ENCODE data around the gene STK39.

Gene STK39

DNA sequence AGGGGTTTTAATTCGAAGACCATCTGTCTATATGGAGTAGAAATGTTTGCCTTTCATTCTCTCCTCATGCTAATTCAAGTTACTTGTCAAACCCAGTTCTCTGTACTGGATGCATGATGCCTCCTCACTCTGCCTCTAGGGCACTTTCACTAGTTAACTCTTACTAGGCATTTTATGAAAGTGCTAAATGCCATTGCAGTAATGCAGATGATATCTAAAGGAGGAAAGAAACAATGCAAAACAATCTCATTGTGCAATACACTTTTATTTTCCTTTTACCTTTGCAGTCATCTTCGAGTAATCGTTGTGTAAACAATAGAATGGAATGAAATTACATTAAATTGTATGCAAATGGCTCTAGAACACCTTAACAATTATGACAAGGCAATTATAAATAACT is 293.6 kb downstream of the STK39 start:
- TF ChIP-seq, protein P1, sequence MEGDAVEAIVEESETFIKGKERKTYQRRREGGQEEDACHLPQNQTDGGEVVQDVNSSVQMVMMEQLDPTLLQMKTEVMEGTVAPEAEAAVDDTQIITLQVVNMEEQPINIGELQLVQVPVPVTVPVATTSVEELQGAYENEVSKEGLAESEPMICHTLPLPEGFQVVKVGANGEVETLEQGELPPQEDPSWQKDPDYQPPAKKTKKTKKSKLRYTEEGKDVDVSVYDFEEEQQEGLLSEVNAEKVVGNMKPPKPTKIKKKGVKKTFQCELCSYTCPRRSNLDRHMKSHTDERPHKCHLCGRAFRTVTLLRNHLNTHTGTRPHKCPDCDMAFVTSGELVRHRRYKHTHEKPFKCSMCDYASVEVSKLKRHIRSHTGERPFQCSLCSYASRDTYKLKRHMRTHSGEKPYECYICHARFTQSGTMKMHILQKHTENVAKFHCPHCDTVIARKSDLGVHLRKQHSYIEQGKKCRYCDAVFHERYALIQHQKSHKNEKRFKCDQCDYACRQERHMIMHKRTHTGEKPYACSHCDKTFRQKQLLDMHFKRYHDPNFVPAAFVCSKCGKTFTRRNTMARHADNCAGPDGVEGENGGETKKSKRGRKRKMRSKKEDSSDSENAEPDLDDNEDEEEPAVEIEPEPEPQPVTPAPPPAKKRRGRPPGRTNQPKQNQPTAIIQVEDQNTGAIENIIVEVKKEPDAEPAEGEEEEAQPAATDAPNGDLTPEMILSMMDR (IDR thresholded peaks at IDR 0.05; ENCODE audit: low read length, missing control alignments): no peak
- DNase-seq (ENCODE audit: low read depth): no peak
- no peak overlapping the region for H3K4me3 ChIP-seq (replicated peaks; ENCODE audit: low read depth, low read length)

DNA sequence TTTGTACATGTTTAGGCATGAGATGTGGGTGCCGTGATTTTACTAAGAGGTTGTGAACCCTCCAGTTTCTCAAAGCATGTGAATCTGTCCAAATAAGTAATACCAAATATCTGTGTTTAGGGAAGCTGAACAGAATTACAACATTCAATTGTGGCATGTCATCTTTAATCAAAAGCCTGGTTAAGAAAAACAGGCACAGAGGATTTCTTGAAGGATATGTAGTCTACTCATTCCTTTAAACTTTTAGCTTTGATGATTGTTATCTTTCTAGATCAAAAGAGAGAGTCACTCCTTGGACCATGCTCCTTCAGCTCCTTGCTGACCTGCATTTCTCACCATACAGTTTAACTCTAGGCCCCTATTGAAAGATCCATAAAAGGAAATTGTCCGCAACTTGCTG is 296.8 kb downstream of the STK39 start:
- no peak for DNase-seq (ENCODE audit: low read depth)
- TF ChIP-seq, protein P1 (IDR thresholded peaks at IDR 0.05; ENCODE audit: low read length, missing control alignments): no peak
- H3K4me3 ChIP-seq (replicated peaks; ENCODE audit: low read depth, low read length): no peak overlapping the region

DNA sequence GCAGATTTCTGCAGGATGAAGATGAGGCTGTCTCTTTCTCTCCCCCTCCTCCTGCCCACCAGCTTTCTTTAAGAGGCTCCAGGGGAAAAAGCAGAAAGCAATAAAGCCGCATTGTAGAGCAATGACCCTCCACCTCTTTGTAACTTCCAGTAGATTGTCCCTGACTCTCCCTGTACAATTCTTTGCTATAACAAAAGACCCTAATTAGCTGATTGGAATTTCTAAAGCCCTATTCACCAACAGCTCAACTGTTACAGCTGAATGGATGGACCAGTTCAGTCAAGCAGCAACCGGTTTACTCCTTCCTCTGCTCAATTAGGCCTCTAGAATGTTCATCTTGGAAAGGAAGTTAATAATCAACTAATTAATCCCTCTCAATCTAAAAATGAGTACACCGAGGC is 301.0 kb downstream of the STK39 start:
- H3K4me3 ChIP-seq (replicated peaks; ENCODE audit: low read depth, low read length): no peak overlapping the region
- no peak for DNase-seq (ENCODE audit: low read depth)
- TF ChIP-seq, protein P1 (IDR thresholded peaks at IDR 0.05; ENCODE audit: low read length, missing control alignments): no peak

DNA sequence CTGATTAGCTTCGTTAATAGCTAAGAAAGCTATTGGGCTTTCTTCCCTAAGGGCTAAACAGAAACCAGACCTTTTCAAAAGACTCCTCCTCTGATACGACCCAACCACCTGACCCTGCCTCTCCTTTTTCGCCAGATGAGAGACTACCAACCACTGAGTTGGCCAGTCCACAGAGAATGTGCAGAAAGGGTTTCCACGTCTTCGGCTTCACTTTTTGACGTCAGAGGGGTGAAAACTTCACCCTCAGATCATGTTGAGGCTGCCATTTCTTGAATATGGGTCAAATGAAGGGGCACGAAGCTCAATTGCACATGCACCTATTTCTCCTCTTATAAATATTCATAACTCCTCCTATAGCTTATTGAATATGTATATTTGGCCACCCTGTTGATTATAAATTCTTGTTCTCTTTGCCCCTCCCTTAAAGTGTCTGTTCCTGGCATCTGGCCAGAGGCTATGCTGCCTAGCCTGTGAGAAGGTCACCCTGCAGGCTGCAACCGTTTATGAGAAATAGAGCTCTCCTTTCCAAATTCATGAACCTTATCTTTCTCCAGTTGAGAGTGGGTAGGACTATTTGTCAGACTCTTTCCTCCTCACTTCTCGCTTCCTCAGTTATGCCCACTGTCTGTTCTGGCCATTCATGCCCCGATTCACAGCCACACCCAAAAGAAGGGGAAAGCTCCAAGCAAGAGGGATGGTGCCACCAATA is 301.6 kb downstream of the STK39 start:
- no peak for DNase-seq (ENCODE audit: low read depth)
- TF ChIP-seq, protein P1 (IDR thresholded peaks at IDR 0.05; ENCODE audit: low read length, missing control alignments): no peak
- H3K4me3 ChIP-seq (replicated peaks; ENCODE audit: low read depth, low read length): no peak overlapping the region

DNA sequence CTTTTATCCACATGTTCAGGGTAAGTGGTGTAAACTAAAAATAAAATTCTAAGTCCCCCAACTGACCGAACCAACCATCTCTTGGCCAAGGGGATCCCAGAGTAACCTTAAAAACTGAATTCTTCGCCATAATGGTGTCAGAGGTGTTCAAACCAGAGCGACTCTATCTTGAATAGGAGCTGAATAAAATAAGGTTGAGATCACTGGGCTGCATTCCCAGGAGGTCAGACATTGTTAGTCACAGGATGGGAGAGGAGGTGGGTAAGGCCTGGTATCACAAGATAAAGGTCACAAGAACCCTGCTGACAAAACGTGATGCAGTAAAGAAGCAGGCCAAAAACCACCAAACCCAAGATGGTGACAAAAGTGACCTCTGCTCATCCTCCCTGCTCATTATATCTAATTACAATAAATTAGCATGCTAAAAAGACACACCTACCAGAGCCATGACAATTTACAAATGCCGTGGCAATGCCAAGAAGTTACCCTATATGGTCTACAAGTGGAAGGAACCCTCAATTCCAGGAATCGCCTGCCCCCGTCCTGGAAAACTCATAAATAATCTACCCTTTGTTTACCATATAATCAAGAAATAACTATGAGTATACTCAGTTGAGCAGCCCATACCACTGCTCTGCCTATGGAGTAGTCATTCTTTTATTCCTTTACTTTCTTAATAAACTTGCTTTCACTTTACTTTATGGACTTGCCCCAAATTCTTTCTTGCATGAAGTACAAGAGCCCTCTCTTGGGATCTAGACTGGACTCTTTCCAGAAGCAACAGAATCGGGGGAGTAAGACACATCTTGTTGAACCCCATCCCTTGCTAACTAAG is 302.4 kb downstream of the STK39 start:
- no peak overlapping the region for H3K4me3 ChIP-seq (replicated peaks; ENCODE audit: low read depth, low read length)
- peak; percentile 39 for DNase-seq (ENCODE audit: low read depth)
- TF ChIP-seq, protein P1 (IDR thresholded peaks at IDR 0.05; ENCODE audit: low read length, missing control alignments): no peak

DNA sequence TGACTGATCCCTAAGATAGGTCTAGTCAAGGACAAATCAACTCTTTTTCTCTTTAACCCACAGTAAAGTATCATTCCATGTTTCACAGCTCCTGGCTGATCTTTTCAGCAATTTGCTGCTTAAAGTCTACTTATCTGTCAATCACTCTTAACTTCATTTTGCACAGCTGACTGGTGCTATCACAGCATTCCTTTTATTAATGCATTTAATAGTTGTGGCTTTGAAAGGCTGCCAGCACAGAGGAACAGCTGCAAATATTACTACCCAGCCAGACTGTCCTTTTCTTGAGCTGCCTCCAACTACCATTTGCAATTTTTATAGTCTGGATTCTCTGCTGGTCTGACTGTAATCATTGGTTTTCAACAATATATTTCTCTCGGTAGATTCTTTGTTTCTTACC is 303.5 kb downstream of the STK39 start:
- H3K4me3 ChIP-seq (replicated peaks; ENCODE audit: low read depth, low read length): no peak overlapping the region
- peak; percentile 41 for DNase-seq (ENCODE audit: low read depth)
- TF ChIP-seq, protein P1 (IDR thresholded peaks at IDR 0.05; ENCODE audit: low read length, missing control alignments): no peak
